Adrenal gland (tissue), 12 donors: Measurements from ENCODE around the gene HOXB7. TPM values are rescaled to one million over a fixed set of nuclear protein-coding genes. Genes with fewer than 3 reads are reported as not detected.

Experiments
- DNase-seq, 7 donors: peaks; one replicate each; pipeline ENCODE4 v3.0.0-alpha.2; 2019 to 2020
- H3K27ac ChIP-seq, 5 donors: fragments of 200-600 bp; sonication (generic) in 4 of 5; 1 replicate in 3 of 5; 2 replicates in 2 of 5; pipeline versions ENCODE4 v1.5.1 to v1.8.0; 2016 to 2020; ENCODE audit warnings: mild to moderate bottlenecking in 1 of 5
- H3K27me3 ChIP-seq: fragments of 200-600 bp; 2 replicates; pipeline ENCODE4 v1.8.0; 2021
- H3K36me3 ChIP-seq, 2 donors: fragments of 200-600 bp; replicated peaks in 1 of 2; 1 replicate in 1 of 2; 2 replicates in 1 of 2; pipeline versions ENCODE4 v1.5.1 to v1.8.0; 2018 to 2022
- H3K4me1 ChIP-seq, 2 donors: fragments of 200-600 bp; replicated peaks in 1 of 2; 1 replicate in 1 of 2; 2 replicates in 1 of 2; pipeline versions ENCODE4 v1.5.1 to v1.8.0; 2018 to 2021
- H3K4me3 ChIP-seq, 4 donors: fragments of 200-600 bp; sonication (generic) in 3 of 4; one replicate each; pipeline ENCODE4 v1.5.1; 2016 to 2018
- H3K9me3 ChIP-seq, 3 donors: fragments of 200-600 bp; sonication (generic) in 1 of 3; replicated peaks in 1 of 3; 1 replicate in 2 of 3; 2 replicates in 1 of 3; pipeline versions ENCODE4 v1.5.1 to v1.8.0; 2016 to 2021
- POLR2A ChIP-seq, 2 donors: fragments of 450-650 bp; IDR thresholded peaks; one replicate each; pipeline ENCODE4 v1.6.1; 2017; ENCODE audit warnings: antibody characterized with exemption in 2 of 2, mild to moderate bottlenecking in 2 of 2, moderate library complexity in 1 of 2
- WGBS, 4 donors: extraction: QIAGEN DNeasy Blood & Tissue Kit in 2 of 4; methylation state at CpG; one replicate each; pipeline versions ENCODE4 v1.1.5 to v1.1.7; 2013 to 2017; 5-methylcytosine and 5-hydroxymethylcytosine counted together
- intact Hi-C, 2 donors: fragments of 100-400 bp; cut with DNase I; formaldehyde crosslinking; loops; one replicate each; pipeline versions ENCODE4 v1.14.1 to v1.15.0; 2022 to 2023
- polyA plus RNA-seq, 3 donors: library from polyadenylated mRNA; stranded (reverse); fragments of 200-250 nt in 2 of 3; fragments of 350-450 nt in 1 of 3; fragmentation: Illumina TruSeq in 1 of 3; extraction: RNeasy Lipid Tissue Mini Kit (QIAGEN cat#74804) in 1 of 3; gene quantifications; one replicate each; pipeline ENCODE4 v1.2.3, GENCODE V29; 2013 to 2014
- total RNA-seq, 9 donors: library from RNA; depleted of rRNA in 4 of 9; stranded (reverse); fragments of >200 nt in 4 of 9; fragments of 120-200 nt in 1 of 9; fragmentation: NEBNext Ultra II Directional in 1 of 9; extraction: Animal tissue kit (Norgen Biotek cat#: 25700) in 1 of 9; gene quantifications; one replicate each; pipeline versions ENCODE4 v1.1.0 to v1.2.4, GENCODE V29; 2013 to 2023
- TF ChIP-seq, protein P1 (sequence below), 6 experiments: fragments of 450-650 bp in 4 of 6; fragments of 200-600 bp in 2 of 6; sonication (generic) in 1 of 6; IDR thresholded peaks; 1 replicate in 5 of 6; 2 replicates in 1 of 6; pipeline versions ENCODE4 v1.5.1 to v1.8.0; 2016 to 2021; ENCODE audit warnings: antibody characterized with exemption in 6 of 6, mild to moderate bottlenecking in 2 of 6, moderate library complexity in 1 of 6
- donor health status: healthy with polysubstance abuse.
- donor health status: Bipolar disorder and iron deficiency.
- donor health status: DM: yes; HTN: yes; CAD: no.
- donor health status: DM: no; HTN: no; CAD: no.
- donor health status: DM: no; HTN: no; CAD: no.
- donor health status: DM: yes; HTN: yes; CAD: no.

HOXB7 gene
- total and polyA plus RNA-seq, 12 donors: 6.2 to 27.0 (median 13.5) TPM

DNA sequence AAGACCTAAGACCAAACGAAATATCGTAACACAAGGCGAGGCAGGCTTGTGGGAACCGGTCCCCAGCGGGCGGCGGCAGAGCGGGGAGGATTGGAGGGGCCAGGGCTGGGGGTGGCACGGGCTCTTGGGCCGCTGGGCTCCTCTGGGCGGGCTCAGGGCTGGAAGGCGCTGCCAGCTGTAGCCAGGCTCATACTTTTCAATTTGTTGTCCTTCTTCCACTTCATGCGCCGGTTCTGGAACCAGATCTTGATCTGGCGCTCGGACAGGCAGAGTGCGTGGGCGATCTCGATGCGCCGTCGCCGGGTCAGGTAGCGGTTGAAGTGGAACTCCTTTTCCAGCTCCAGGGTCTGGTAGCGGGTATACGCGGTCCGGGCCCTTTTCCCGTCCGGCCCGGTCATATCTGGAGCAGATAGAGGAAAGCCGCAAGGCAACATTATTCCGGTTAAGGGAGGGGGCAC is 18.7 kb downstream of the HOXB7 start:
- H3K36me3 ChIP-seq: peaks cover 0 to 13% of the 10 kb centered on the region in 2 donors
- DNase-seq: no peak
- H3K27ac ChIP-seq: peak overlapping the region in 2 of 5 donors; percentile 53 to 79
- 57 to 70% (median 63%) methylated on average over 29 to 33 of the region's 33 CpGs for WGBS, 4 donors
- H3K4me3 ChIP-seq: peak overlapping the region in 1 of 4 donors; percentile 54
- intact Hi-C loops: loop anchor here in 1 of 2 donors (10.0 kb wide), 1 partner anchor 247 kb away; no protein-coding TSS in a partner anchor
- no peaks in the 10 kb centered on the region for H3K9me3 ChIP-seq
- H3K4me1 ChIP-seq: peaks cover 0 to 30% of the 10 kb centered on the region in 2 donors
- no peaks in the 10 kb centered on the region for H3K27me3 ChIP-seq
- no peak for TF ChIP-seq POLR2A (IDR thresholded peaks at IDR 0.05)
- TF ChIP-seq, protein P1, sequence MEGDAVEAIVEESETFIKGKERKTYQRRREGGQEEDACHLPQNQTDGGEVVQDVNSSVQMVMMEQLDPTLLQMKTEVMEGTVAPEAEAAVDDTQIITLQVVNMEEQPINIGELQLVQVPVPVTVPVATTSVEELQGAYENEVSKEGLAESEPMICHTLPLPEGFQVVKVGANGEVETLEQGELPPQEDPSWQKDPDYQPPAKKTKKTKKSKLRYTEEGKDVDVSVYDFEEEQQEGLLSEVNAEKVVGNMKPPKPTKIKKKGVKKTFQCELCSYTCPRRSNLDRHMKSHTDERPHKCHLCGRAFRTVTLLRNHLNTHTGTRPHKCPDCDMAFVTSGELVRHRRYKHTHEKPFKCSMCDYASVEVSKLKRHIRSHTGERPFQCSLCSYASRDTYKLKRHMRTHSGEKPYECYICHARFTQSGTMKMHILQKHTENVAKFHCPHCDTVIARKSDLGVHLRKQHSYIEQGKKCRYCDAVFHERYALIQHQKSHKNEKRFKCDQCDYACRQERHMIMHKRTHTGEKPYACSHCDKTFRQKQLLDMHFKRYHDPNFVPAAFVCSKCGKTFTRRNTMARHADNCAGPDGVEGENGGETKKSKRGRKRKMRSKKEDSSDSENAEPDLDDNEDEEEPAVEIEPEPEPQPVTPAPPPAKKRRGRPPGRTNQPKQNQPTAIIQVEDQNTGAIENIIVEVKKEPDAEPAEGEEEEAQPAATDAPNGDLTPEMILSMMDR (IDR thresholded peaks at IDR 0.05): no peak

GRCh38 chr17:48591255-48592056 is 19.4 kb downstream of the HOXB7 start:
- Histone ChIP-seq H3K4me1 (peaks cover 0 to 35% of the 10 kb centered on the region in 2 donors), H3K27ac (peak overlapping the region in 1 of 5 donors; percentile 79), H3K4me3 (peak overlapping the region in 1 of 4 donors; percentile 54), H3K27me3 (no peaks in the 10 kb centered on the region), H3K9me3 (no peaks in the 10 kb centered on the region), H3K36me3 (peaks cover 0 to 13% of the 10 kb centered on the region in 2 donors)
- TF ChIP-seq, protein P1 (IDR thresholded peaks at IDR 0.05): no peak
- no peak for TF ChIP-seq POLR2A (IDR thresholded peaks at IDR 0.05)
- WGBS, 4 donors: 78 to 93% (median 84%) methylated on average over 10 of the region's 10 CpGs
- intact Hi-C loops: loop anchor here in 1 of 2 donors (10.0 kb wide), 1 partner anchor 247 kb away; no protein-coding TSS in a partner anchor
- no peak for DNase-seq

GRCh38 chr17:48590607-48591161 is 20.1 kb downstream of the HOXB7 start:
- no peak overlapping the region for H3K4me3 ChIP-seq
- H3K27ac ChIP-seq: peak overlapping the region in 2 of 5 donors; percentile 37 to 52
- no peak for DNase-seq
- no peaks in the 10 kb centered on the region for H3K9me3 ChIP-seq
- intact Hi-C loops: loop anchor here in 1 of 2 donors (10.0 kb wide), 1 partner anchor 246 kb away; no protein-coding TSS in a partner anchor
- H3K27me3 ChIP-seq: no peaks in the 10 kb centered on the region
- peaks cover 0 to 7% of the 10 kb centered on the region in 2 donors for H3K36me3 ChIP-seq
- peaks cover 0 to 40% of the 10 kb centered on the region in 2 donors for H3K4me1 ChIP-seq
- TF ChIP-seq POLR2A (IDR thresholded peaks at IDR 0.05): no peak
- TF ChIP-seq, protein P1 (IDR thresholded peaks at IDR 0.05): no peak
